Measurements from ENCODE around the gene CEMIP.

DNA sequence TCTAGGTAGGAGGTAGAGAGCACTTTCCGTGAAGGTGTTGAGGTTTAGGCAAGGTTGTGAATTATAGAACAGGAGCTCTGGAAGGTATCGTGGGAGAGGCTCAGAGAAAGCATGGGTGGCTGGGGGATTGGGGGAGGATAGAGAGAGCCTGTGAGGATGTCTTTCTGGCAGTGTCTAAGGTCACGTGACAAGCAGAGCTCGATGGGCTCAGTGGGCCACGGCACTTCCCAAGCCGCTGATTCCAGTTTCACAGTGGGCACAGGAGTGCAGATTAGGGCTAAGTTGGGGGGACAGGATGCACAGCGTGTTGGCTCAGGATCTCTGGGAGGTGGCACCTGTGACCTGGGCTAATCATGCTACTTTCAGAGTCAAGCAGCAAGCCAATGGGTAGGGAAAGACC lies 52.0 kb downstream of the CEMIP start:
- TF ChIP-seq, protein P1, sequence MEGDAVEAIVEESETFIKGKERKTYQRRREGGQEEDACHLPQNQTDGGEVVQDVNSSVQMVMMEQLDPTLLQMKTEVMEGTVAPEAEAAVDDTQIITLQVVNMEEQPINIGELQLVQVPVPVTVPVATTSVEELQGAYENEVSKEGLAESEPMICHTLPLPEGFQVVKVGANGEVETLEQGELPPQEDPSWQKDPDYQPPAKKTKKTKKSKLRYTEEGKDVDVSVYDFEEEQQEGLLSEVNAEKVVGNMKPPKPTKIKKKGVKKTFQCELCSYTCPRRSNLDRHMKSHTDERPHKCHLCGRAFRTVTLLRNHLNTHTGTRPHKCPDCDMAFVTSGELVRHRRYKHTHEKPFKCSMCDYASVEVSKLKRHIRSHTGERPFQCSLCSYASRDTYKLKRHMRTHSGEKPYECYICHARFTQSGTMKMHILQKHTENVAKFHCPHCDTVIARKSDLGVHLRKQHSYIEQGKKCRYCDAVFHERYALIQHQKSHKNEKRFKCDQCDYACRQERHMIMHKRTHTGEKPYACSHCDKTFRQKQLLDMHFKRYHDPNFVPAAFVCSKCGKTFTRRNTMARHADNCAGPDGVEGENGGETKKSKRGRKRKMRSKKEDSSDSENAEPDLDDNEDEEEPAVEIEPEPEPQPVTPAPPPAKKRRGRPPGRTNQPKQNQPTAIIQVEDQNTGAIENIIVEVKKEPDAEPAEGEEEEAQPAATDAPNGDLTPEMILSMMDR (IDR thresholded peaks at IDR 0.05; ENCODE audit: poor library complexity) = no peak
- TF ChIP-seq EZH2 (IDR thresholded peaks at IDR 0.05; ENCODE audit: borderline replicate concordance) = no peak
